Liver (tissue), 9 donors: ENCODE measurements around the gene ICAM3. TPM values are rescaled to one million over a fixed set of nuclear protein-coding genes. Genes with fewer than 3 reads are reported as not detected.

Experiments used
- DNase-seq: peaks from one replicate; pipeline ENCODE4 v3.0.0-alpha.2; 2017; ENCODE audit warnings: low spot score
- H3K27ac ChIP-seq, 2 donors: one replicate each; pipeline ENCODE4 v1.7.0; 2013; ENCODE audit warnings: inconsistent platforms in 2 of 2, low read length in 2 of 2, control low read depth in 1 of 2, low read depth in 1 of 2, mild to moderate bottlenecking in 1 of 2
- H3K27me3 ChIP-seq, 4 donors: one replicate each; pipeline versions ENCODE4 v1.6.1 to v1.7.0; 2013; ENCODE audit warnings: low read length in 3 of 4, inconsistent platforms in 1 of 4, mild to moderate bottlenecking in 1 of 4, moderate library complexity in 1 of 4; ENCODE audit not compliant: control insufficient read depth in 4 of 4, insufficient read depth in 4 of 4
- H3K36me3 ChIP-seq, 4 donors: one replicate each; pipeline versions ENCODE4 v1.6.1 to v1.7.0; 2013; ENCODE audit warnings: low read length in 3 of 4, mild to moderate bottlenecking in 3 of 4, low read depth in 1 of 4, moderate library complexity in 1 of 4; ENCODE audit not compliant: control insufficient read depth in 4 of 4, insufficient read depth in 3 of 4
- H3K4me1 ChIP-seq, 4 donors: one replicate each; pipeline versions ENCODE4 v1.6.1 to v1.7.0; 2013; ENCODE audit warnings: low read length in 3 of 4, mild to moderate bottlenecking in 3 of 4, moderate library complexity in 1 of 4; ENCODE audit not compliant: control insufficient read depth in 4 of 4, insufficient read depth in 4 of 4
- H3K4me3 ChIP-seq, 3 donors: one replicate each; pipeline versions ENCODE4 v1.6.1 to v1.7.0; 2013; ENCODE audit warnings: low read length in 3 of 3, control low read depth in 1 of 3, low read depth in 1 of 3, mild to moderate bottlenecking in 1 of 3
- H3K9ac ChIP-seq, 2 donors: one replicate each; pipeline ENCODE4 v1.7.0; 2013; ENCODE audit warnings: low read length in 2 of 2, mild to moderate bottlenecking in 2 of 2, moderate library complexity in 2 of 2, control low read depth in 1 of 2, low read depth in 1 of 2
- H3K9me3 ChIP-seq, 4 donors: one replicate each; pipeline versions ENCODE4 v1.6.1 to v1.7.0; 2013; ENCODE audit warnings: low read length in 3 of 4; ENCODE audit not compliant: control insufficient read depth in 4 of 4
- EGR1 ChIP-seq, 2 donors: IDR thresholded peaks; 2 replicates each; pipeline ENCODE4 v1.6.1; 2016 to 2018; ENCODE audit warnings: antibody characterized with exemption in 2 of 2, low read depth in 2 of 2
- FOXA1 ChIP-seq: IDR thresholded peaks from 2 replicates; pipeline ENCODE4 v1.6.1; 2016; ENCODE audit warnings: antibody characterized with exemption
- FOXA2 ChIP-seq: IDR thresholded peaks from 2 replicates; pipeline ENCODE4 v1.6.1; 2016; ENCODE audit warnings: antibody characterized with exemption
- GABPA ChIP-seq, 2 donors: IDR thresholded peaks in 1 of 2; conservative IDR thresholded peaks in 1 of 2; 2 replicates each; pipeline ENCODE4 v1.6.1; 2016; ENCODE audit warnings: antibody characterized with exemption in 2 of 2, mild to moderate bottlenecking in 1 of 2, moderate library complexity in 1 of 2
- HNF4A ChIP-seq, 2 donors: conservative IDR thresholded peaks; 2 replicates each; pipeline ENCODE4 v1.6.1; 2016; ENCODE audit warnings: antibody characterized with exemption in 2 of 2, mild to moderate bottlenecking in 2 of 2
- HNF4G ChIP-seq: IDR thresholded peaks from 2 replicates; pipeline ENCODE4 v1.6.1; 2016; ENCODE audit warnings: antibody characterized with exemption
- JUND ChIP-seq, 2 donors: IDR thresholded peaks; 2 replicates each; pipeline ENCODE4 v1.6.1; 2016; ENCODE audit warnings: antibody characterized with exemption in 2 of 2
- NR2F2 ChIP-seq: IDR thresholded peaks from 2 replicates; pipeline ENCODE4 v1.6.1; 2016; ENCODE audit warnings: antibody characterized with exemption
- RAD21 ChIP-seq, 2 donors: IDR thresholded peaks; 2 replicates each; pipeline ENCODE4 v1.6.1; 2016; ENCODE audit warnings: antibody characterized with exemption in 2 of 2, mild to moderate bottlenecking in 2 of 2
- REST ChIP-seq: IDR thresholded peaks from 2 replicates; pipeline ENCODE4 v1.6.1; 2016; ENCODE audit warnings: antibody characterized with exemption, mild to moderate bottlenecking
- RXRA ChIP-seq, 2 donors: IDR thresholded peaks; 2 replicates each; pipeline ENCODE4 v1.6.1; 2017 to 2018; ENCODE audit warnings: antibody characterized with exemption in 2 of 2, mild to moderate bottlenecking in 1 of 2
- SP1 ChIP-seq: IDR thresholded peaks from 2 replicates; pipeline ENCODE4 v1.6.1; 2018; ENCODE audit warnings: antibody characterized with exemption, mild to moderate bottlenecking
- TAF1 ChIP-seq: conservative IDR thresholded peaks from 2 replicates; pipeline ENCODE4 v1.6.1; 2016; ENCODE audit warnings: antibody characterized with exemption, mild to moderate bottlenecking
- YY1 ChIP-seq: IDR thresholded peaks from 2 replicates; pipeline ENCODE4 v1.6.1; 2016; ENCODE audit warnings: antibody characterized with exemption, mild to moderate bottlenecking
- WGBS: extraction: QIAGEN DNeasy Blood & Tissue Kit; methylation state at CpG from one replicate; pipeline ENCODE4 v1.1.7; 2013; 5-methylcytosine and 5-hydroxymethylcytosine counted together
- polyA plus RNA-seq, 2 donors: library from polyadenylated mRNA; stranded (reverse) in 1 of 2; unstranded in 1 of 2; fragments of 200-250 nt in 1 of 2; fragments of >200 nt in 1 of 2; fragmentation: Nextera tagmentation in 1 of 2; extraction: Ambion mirVana in 1 of 2; gene quantifications; one replicate each; pipeline versions ENCODE4 v1.2.1 to v1.2.3, GENCODE V29; 2013 to 2015
- total RNA-seq, 2 donors: library from RNA; depleted of rRNA; stranded (reverse); fragments of >200 nt; gene quantifications; one replicate each; pipeline ENCODE4 v1.2.3, GENCODE V29; 2014
- TF ChIP-seq, protein P1 (sequence below): IDR thresholded peaks from 2 replicates; pipeline ENCODE4 v1.6.1; 2016; ENCODE audit warnings: antibody characterized with exemption
- TF ChIP-seq, protein P2 (sequence below): fragments of 150-350 bp; IDR thresholded peaks from 2 replicates; pipeline ENCODE4 v1.5.1; 2017; ENCODE audit warnings: improper control_type of control experiment, low read depth, low read length; ENCODE audit not compliant: missing input control
- TF ChIP-seq, protein P3 (sequence below): IDR thresholded peaks from 2 replicates; pipeline ENCODE4 v1.6.1; 2016; ENCODE audit warnings: antibody characterized with exemption
- TF ChIP-seq, protein P4 (sequence below): IDR thresholded peaks from 2 replicates; pipeline ENCODE4 v1.6.1; 2016; ENCODE audit warnings: antibody characterized with exemption
- donor health status: healthy.
- donor health status: healthy.
- donor health status: healthy.
- donor health status: healthy.
- donor health status: healthy.

The ICAM3 gene
- total and polyA plus RNA-seq, 4 donors = 15.9 to 62.8 (median 21.0) TPM

- peak overlapping the region; percentile 75 to 86 (median 84) for H3K4me3 ChIP-seq
- DNase-seq = no peak
- peaks cover 3 to 11% (median 8%) of the 10 kb centered on the region in 4 donors for H3K4me1 ChIP-seq
- peak overlapping the region; percentile 59 to 90 for H3K9ac ChIP-seq
- TF ChIP-seq GABPA (IDR thresholded peaks at IDR 0.05 in 1 of 2, conservative IDR thresholded peaks at IDR 0.05 in 1 of 2) (no peak), HNF4A (conservative IDR thresholded peaks at IDR 0.05) (no peak), YY1 (no peak), TAF1 (no peak), JUND (IDR thresholded peaks at IDR 0.05) (no peak), SP1 (no peak), REST (no peak), FOXA1 (no peak), EGR1 (IDR thresholded peaks at IDR 0.05; ENCODE audit: low read depth in 2 of 2) (no peak), HNF4G (no peak), FOXA2 (no peak), RXRA (IDR thresholded peaks at IDR 0.05) (no peak), NR2F2 (no peak), RAD21 (IDR thresholded peaks at IDR 0.05) (no peak)
- TF ChIP-seq, protein P1, sequence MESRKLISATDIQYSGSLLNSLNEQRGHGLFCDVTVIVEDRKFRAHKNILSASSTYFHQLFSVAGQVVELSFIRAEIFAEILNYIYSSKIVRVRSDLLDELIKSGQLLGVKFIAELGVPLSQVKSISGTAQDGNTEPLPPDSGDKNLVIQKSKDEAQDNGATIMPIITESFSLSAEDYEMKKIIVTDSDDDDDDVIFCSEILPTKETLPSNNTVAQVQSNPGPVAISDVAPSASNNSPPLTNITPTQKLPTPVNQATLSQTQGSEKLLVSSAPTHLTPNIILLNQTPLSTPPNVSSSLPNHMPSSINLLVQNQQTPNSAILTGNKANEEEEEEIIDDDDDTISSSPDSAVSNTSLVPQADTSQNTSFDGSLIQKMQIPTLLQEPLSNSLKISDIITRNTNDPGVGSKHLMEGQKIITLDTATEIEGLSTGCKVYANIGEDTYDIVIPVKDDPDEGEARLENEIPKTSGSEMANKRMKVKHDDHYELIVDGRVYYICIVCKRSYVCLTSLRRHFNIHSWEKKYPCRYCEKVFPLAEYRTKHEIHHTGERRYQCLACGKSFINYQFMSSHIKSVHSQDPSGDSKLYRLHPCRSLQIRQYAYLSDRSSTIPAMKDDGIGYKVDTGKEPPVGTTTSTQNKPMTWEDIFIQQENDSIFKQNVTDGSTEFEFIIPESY = no peak
- TF ChIP-seq, protein P2, sequence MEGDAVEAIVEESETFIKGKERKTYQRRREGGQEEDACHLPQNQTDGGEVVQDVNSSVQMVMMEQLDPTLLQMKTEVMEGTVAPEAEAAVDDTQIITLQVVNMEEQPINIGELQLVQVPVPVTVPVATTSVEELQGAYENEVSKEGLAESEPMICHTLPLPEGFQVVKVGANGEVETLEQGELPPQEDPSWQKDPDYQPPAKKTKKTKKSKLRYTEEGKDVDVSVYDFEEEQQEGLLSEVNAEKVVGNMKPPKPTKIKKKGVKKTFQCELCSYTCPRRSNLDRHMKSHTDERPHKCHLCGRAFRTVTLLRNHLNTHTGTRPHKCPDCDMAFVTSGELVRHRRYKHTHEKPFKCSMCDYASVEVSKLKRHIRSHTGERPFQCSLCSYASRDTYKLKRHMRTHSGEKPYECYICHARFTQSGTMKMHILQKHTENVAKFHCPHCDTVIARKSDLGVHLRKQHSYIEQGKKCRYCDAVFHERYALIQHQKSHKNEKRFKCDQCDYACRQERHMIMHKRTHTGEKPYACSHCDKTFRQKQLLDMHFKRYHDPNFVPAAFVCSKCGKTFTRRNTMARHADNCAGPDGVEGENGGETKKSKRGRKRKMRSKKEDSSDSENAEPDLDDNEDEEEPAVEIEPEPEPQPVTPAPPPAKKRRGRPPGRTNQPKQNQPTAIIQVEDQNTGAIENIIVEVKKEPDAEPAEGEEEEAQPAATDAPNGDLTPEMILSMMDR = no peak
- TF ChIP-seq, protein P3, sequence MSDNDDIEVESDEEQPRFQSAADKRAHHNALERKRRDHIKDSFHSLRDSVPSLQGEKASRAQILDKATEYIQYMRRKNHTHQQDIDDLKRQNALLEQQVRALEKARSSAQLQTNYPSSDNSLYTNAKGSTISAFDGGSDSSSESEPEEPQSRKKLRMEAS = no peak
- TF ChIP-seq, protein P4, sequence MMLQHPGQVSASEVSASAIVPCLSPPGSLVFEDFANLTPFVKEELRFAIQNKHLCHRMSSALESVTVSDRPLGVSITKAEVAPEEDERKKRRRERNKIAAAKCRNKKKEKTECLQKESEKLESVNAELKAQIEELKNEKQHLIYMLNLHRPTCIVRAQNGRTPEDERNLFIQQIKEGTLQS = no peak
- H3K27ac ChIP-seq = peak overlapping the region; percentile 51 to 86
- H3K27me3 ChIP-seq = no peaks in the 10 kb centered on the region
- WGBS = 2% methylated on average over 10 of the region's 10 CpGs
- H3K36me3 ChIP-seq = peaks cover 0 to 8% (median 3%) of the 10 kb centered on the region in 4 donors
- H3K9me3 ChIP-seq = no peaks in the 10 kb centered on the region
These were observed 40.5 kb upstream of the ICAM3 start for GRCh38 chr19:10379880-10380312.
